Upper lobe of right lung (tissue), 1 donor: ENCODE data around the gene NCOA7. TPM values are rescaled to one million over a fixed set of nuclear protein-coding genes. Genes with fewer than 3 reads are reported as not detected.

ENCODE experiments used
- ATAC-seq: fragments of 200-7000 bp; cut with Tn5 transposase; one replicate; pipeline ENCODE4 v1.9.1; 2020; ENCODE audit warnings: mild to moderate bottlenecking, moderate library complexity
- DNase-seq: peaks from one replicate; pipeline ENCODE4 v3.0.0-alpha.2; 2020
- H3K27ac ChIP-seq: fragments of 200-600 bp; one replicate; pipeline ENCODE4 v1.8.0; 2022
- H3K27me3 ChIP-seq: fragments of 200-600 bp; one replicate; pipeline ENCODE4 v1.8.0; 2022; ENCODE audit warnings: mild to moderate bottlenecking
- H3K36me3 ChIP-seq: fragments of 200-600 bp; one replicate; pipeline ENCODE4 v1.8.0; 2022
- H3K4me1 ChIP-seq: fragments of 200-600 bp; one replicate; pipeline ENCODE4 v1.8.0; 2022
- H3K4me3 ChIP-seq: fragments of 200-600 bp; one replicate; pipeline ENCODE4 v1.8.0; 2022; ENCODE audit warnings: mild to moderate bottlenecking
- H3K9me3 ChIP-seq: fragments of 200-600 bp; one replicate; pipeline ENCODE4 v1.8.0; 2022
- CTCF ChIP-seq: fragments of 200-600 bp; IDR thresholded peaks from one replicate; pipeline ENCODE4 v1.8.0; 2022; ENCODE audit warnings: antibody characterized with exemption
- intact Hi-C: fragments of 100-400 bp; cut with DNase I; formaldehyde crosslinking; loops from one replicate; pipeline ENCODE4 v1.11.0; 2022
- total RNA-seq: library from RNA; stranded (reverse); fragmentation: NEBNext Ultra II Directional; extraction: Animal tissue kit (Norgen Biotek cat#: 25700); gene quantifications from one replicate; pipeline ENCODE4 v1.2.1, GENCODE V29; 2021
- donor health status: DM: no; HTN: yes; CAD: no; lungs with severe emphysema.

The NCOA7 gene
- total RNA-seq, 1 donor from 2014 or later = 80.8 TPM

DNA sequence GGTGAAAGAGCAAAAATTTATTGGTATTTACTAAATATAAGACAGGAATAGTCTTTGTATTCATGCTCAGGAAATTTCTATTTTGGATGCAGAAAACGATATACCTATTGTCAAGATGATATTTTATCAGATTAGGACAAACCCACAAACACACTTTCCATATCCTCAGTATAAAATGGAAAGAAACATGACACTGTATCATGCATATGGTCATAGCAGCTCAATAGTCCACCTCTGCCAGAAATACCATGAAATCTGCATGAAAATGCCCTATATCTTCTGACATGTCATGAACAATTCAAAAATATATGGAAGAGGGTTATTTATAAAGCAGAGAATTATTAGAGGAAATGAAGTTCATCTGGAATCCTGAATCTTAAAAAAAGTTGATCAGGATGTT lies 154.1 kb downstream of the NCOA7 start:
- Histone ChIP-seq H3K27me3 (no peaks in the 10 kb centered on the region), H3K36me3 (no peaks in the 10 kb centered on the region), H3K4me1 (peaks cover 35% of the 10 kb centered on the region), H3K27ac (peak overlapping the region; percentile 79), H3K4me3 (no peak overlapping the region), H3K9me3 (no peaks in the 10 kb centered on the region)
- no peak for TF ChIP-seq CTCF
- no peak for DNase-seq
- intact Hi-C loops = no loop called here
- no peak for ATAC-seq

- Histone ChIP-seq H3K27ac (peak overlapping the region; percentile 79), H3K4me3 (no peak overlapping the region), H3K27me3 (no peaks in the 10 kb centered on the region), H3K4me1 (peaks cover 35% of the 10 kb centered on the region), H3K9me3 (no peaks in the 10 kb centered on the region), H3K36me3 (no peaks in the 10 kb centered on the region)
- no peak for TF ChIP-seq CTCF
- intact Hi-C loops = no loop called here
- ATAC-seq = no peak
- DNase-seq = no peak
These were observed 154.8 kb downstream of the NCOA7 start for GRCh38 chr6:125945378-125946141.

DNA sequence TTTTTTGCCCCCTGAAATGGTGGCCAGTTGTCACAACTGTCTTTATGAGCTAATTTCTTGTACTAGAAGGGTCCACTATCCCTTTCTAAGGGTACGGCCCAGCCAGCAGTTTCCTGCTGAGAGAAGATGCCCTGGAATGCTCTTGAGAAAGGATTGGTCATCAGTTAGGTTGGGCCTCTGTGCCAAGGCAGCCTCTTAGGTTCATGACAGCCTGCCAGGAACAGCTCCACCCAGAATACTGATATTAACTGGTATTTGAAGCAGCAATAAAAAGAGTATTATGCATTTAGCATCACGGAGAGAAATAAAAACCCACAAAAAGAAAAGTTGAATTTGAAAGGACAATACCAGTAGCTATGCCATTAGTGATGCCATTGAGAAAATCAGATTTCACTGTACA lies 156.9 kb downstream of the NCOA7 start:
- intact Hi-C loops = no loop called here
- H3K36me3 ChIP-seq = no peaks in the 10 kb centered on the region
- H3K27me3 ChIP-seq = no peaks in the 10 kb centered on the region
- H3K4me3 ChIP-seq = no peak overlapping the region
- peak overlapping the region; percentile 82 for H3K27ac ChIP-seq
- peak; percentile 80 for ATAC-seq
- H3K9me3 ChIP-seq = no peaks in the 10 kb centered on the region
- H3K4me1 ChIP-seq = peaks cover 35% of the 10 kb centered on the region
- peak; percentile 74 for DNase-seq
- no peak for TF ChIP-seq CTCF

DNA sequence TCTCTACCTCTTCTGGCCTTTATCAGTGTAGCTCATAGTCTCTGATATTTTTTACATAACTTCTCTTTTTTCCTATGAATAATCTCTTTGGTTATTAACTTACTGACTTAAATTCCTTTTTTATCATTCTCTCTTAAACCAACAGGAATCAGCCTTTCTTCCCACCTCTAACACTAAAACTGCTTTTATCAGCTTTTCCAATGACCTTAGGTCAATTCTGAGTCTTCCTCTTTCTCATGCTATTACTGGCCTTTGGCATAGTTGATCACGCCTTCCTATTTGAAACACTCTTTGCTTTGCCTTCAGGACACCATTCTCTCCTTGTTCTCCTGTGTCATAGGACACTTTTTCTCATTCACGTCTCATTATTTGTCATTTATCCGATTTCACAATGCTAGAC lies 157.7 kb downstream of the NCOA7 start:
- H3K36me3 ChIP-seq = no peaks in the 10 kb centered on the region
- no peak overlapping the region for H3K27ac ChIP-seq
- H3K4me1 ChIP-seq = peaks cover 35% of the 10 kb centered on the region
- no peak for DNase-seq
- intact Hi-C loops = no loop called here
- no peaks in the 10 kb centered on the region for H3K27me3 ChIP-seq
- H3K9me3 ChIP-seq = no peaks in the 10 kb centered on the region
- no peak for ATAC-seq
- no peak overlapping the region for H3K4me3 ChIP-seq
- no peak for TF ChIP-seq CTCF

GRCh38 chr6:125949069-125949468 lies 158.3 kb downstream of the NCOA7 start:
- Histone ChIP-seq H3K27me3 (no peaks in the 10 kb centered on the region), H3K27ac (no peak overlapping the region), H3K9me3 (no peaks in the 10 kb centered on the region), H3K36me3 (no peaks in the 10 kb centered on the region), H3K4me1 (peaks cover 31% of the 10 kb centered on the region), H3K4me3 (no peak overlapping the region)
- intact Hi-C loops = no loop called here
- no peak for DNase-seq
- TF ChIP-seq CTCF = no peak
- no peak for ATAC-seq
